K562 (cell line): ENCODE measurements around the gene TMED8. TPM values are rescaled to one million over a fixed set of nuclear protein-coding genes. Genes with fewer than 3 reads are reported as not detected.

Experiments used
- ATAC-seq: fragments of 200-7000 bp; cut with Tn5 transposase; 3 replicates; pipeline ENCODE4 v1.9.1; 2020; ENCODE audit warnings: moderate library complexity
- BruUV-seq: library from RNA; stranded (reverse); fragments of 400-500 nt; replicated peaks from 2 replicates; lab custom pipeline; 2021; lab: Mats Ljungman, UMichigan
- CTCF ChIA-PET: fragments of 300-600 bp; formaldehyde crosslinking; extraction: SDS; loops from one replicate; lab custom pipeline; 2021; ENCODE audit warnings: low intra/inter-chr PET ratio; lab: Yijun Ruan, JAX
- POLR2A ChIA-PET: fragments of 300-600, 350-650 bp; sonication (Branson Sonifier 250); formaldehyde crosslinking; extraction: SDS; loops from one replicate; lab custom pipeline; 2021; ENCODE audit warnings: antibody characterized with exemption, inconsistent platforms; lab: Yijun Ruan, JAX
- DNase-seq, 4 experiments: peaks; one replicate each; pipeline versions ENCODE4 v3.0.0 to v3.0.0-alpha.2; 2011 to 2018; ENCODE audit warnings: low spot score in 3 of 4, mixed read lengths in 3 of 4; ENCODE audit errors: extremely low read depth in 1 of 4
- FAIRE-seq: peaks from 2 replicates; lab custom pipeline; 2011; peaks lifted over from hg19 to GRCh38; lab: Jason Lieb, UNC
- H2AFZ ChIP-seq: 2 replicates; pipeline ENCODE4 v1.6.0; 2011; ENCODE audit warnings: low read depth, low read length, control low read depth, inconsistent platforms
- H3K27ac ChIP-seq: fragments of 200-600 bp; 3 replicates; pipeline ENCODE4 v1.8.0; 2011; ENCODE audit warnings: low read depth, mild to moderate bottlenecking, control low read depth, inconsistent platforms, low read length, moderate library complexity, mixed read lengths; ENCODE audit errors: extremely low read depth
- H3K27me3 ChIP-seq, 2 experiments: fragments of 300-600 bp in 1 of 2; 2 replicates in 1 of 2; 3 replicates in 1 of 2; pipeline versions ENCODE4 v1.6.0 to v1.8.0; 2011; ENCODE audit warnings: inconsistent platforms in 2 of 2, low read length in 2 of 2, mild to moderate bottlenecking in 1 of 2, mixed read lengths in 1 of 2, moderate library complexity in 1 of 2; ENCODE audit not compliant: control insufficient read depth in 2 of 2, insufficient read depth in 2 of 2
- H3K36me3 ChIP-seq: fragments of 300-600 bp; 3 replicates; pipeline ENCODE4 v1.8.0; 2011; ENCODE audit warnings: mild to moderate bottlenecking, low read length, inconsistent platforms; ENCODE audit not compliant: control insufficient read depth, insufficient read depth
- H3K4me1 ChIP-seq, 2 experiments: fragments of 200-600 bp in 1 of 2; replicated peaks in 1 of 2; 2 replicates in 1 of 2; 3 replicates in 1 of 2; pipeline versions ENCODE4 v1.5.1 to v1.8.0; 2011; ENCODE audit warnings: inconsistent platforms in 2 of 2, low read length in 2 of 2, mild to moderate bottlenecking in 1 of 2, mixed read lengths in 1 of 2, moderate library complexity in 1 of 2; ENCODE audit not compliant: control insufficient read depth in 2 of 2, insufficient read depth in 2 of 2
- H3K4me2 ChIP-seq: 2 replicates; pipeline ENCODE4 v1.6.1; 2011; ENCODE audit warnings: low read length, control low read depth, inconsistent platforms, mixed read lengths; ENCODE audit not compliant: insufficient read depth
- H3K4me3 ChIP-seq: fragments of 200-600 bp; sonication (generic), shearing (Covaris generic); 2 replicates; pipeline ENCODE4 v1.5.1; 2016; ENCODE audit warnings: control low read depth, inconsistent platforms
- H3K79me2 ChIP-seq: fragments of 200-600 bp; 3 replicates; pipeline ENCODE4 v1.8.0; 2011; ENCODE audit warnings: low read length, inconsistent platforms; ENCODE audit not compliant: control insufficient read depth, insufficient read depth
- H3K9ac ChIP-seq, 2 experiments: 2 replicates each; pipeline versions ENCODE4 v1.6.0 to v1.6.1; 2011; ENCODE audit warnings: low read depth in 2 of 2, low read length in 2 of 2, control low read depth in 1 of 2, inconsistent platforms in 1 of 2, mild to moderate bottlenecking in 1 of 2, mixed read lengths in 1 of 2; ENCODE audit not compliant: insufficient read depth in 1 of 2
- H3K9me1 ChIP-seq: one replicate; pipeline ENCODE4 v1.6.0; 2011; ENCODE audit warnings: inconsistent platforms, mild to moderate bottlenecking, low read length, moderate library complexity; ENCODE audit not compliant: control insufficient read depth, insufficient read depth
- H3K9me3 ChIP-seq: replicated peaks from 2 replicates; pipeline ENCODE4 v1.5.1; 2011; ENCODE audit warnings: low read depth, low read length, inconsistent platforms; ENCODE audit not compliant: control insufficient read depth, insufficient read depth
- H4K20me1 ChIP-seq: replicated peaks from 2 replicates; pipeline ENCODE4 v1.6.1; 2011; ENCODE audit warnings: low read length, inconsistent platforms, mixed read lengths; ENCODE audit not compliant: control insufficient read depth, insufficient read depth
- BHLHE40 ChIP-seq: IDR thresholded peaks from 2 replicates; pipeline ENCODE4 v1.6.1; 2011; ENCODE audit warnings: low read length, improper control_type of control experiment
- CEBPG ChIP-seq, 3 experiments: fragments of 200-800 bp in 1 of 3; sonication (Bioruptor generic) in 1 of 3; sonication (generic) in 1 of 3; formaldehyde crosslinking in 1 of 3; IDR thresholded peaks in 2 of 3; conservative IDR thresholded peaks in 1 of 3; 2 replicates each; pipeline versions ENCODE4 v1.6.1 to v1.8.0; 2016 to 2022; ENCODE audit warnings: missing compliant biosample characterization in 2 of 3, missing genetic modification characterization in 2 of 3, mild to moderate bottlenecking in 1 of 3, missing genetic modification reagents in 1 of 3
- DPF2 ChIP-seq: fragments of 450-650 bp; IDR thresholded peaks from 2 replicates; pipeline ENCODE4 v1.6.1; 2016
- GATAD2A ChIP-seq: fragments of 450-650 bp; IDR thresholded peaks from 2 replicates; pipeline ENCODE4 v1.6.1; 2017
- GTF2B ChIP-seq: IDR thresholded peaks from 2 replicates; pipeline ENCODE4 v1.6.1; 2011; ENCODE audit not compliant: insufficient read length; ENCODE audit errors: extremely low read depth
- JUND ChIP-seq, 2 experiments: IDR thresholded peaks; 2 replicates in 1 of 2; 3 replicates in 1 of 2; pipeline ENCODE4 v1.6.1; 2011; ENCODE audit warnings: borderline replicate concordance in 2 of 2, low read depth in 2 of 2, low read length in 2 of 2, improper control_type of control experiment in 1 of 2, missing biosample characterization in 1 of 2, missing genetic modification characterization in 1 of 2, missing genetic modification reagents in 1 of 2
- NCOR1 ChIP-seq: fragments of 450-650 bp; IDR thresholded peaks from 2 replicates; pipeline ENCODE4 v1.6.1; 2016; ENCODE audit warnings: mild to moderate bottlenecking, moderate library complexity
- PCBP2 ChIP-seq: fragments of 200-400 bp; formaldehyde crosslinking; IDR thresholded peaks from 2 replicates; pipeline ENCODE4 v1.6.1; 2018; ENCODE audit warnings: low read length, low read depth, mild to moderate bottlenecking, moderate library complexity; ENCODE audit not compliant: poor library complexity, severe bottlenecking
- SMARCA4 ChIP-seq: fragments of 450-650 bp; IDR thresholded peaks from 2 replicates; pipeline ENCODE4 v1.6.1; 2016
- SMARCE1 ChIP-seq: fragments of 450-650 bp; IDR thresholded peaks from 2 replicates; pipeline ENCODE4 v1.7.1; 2016; ENCODE audit warnings: mild to moderate bottlenecking
- SPI1 ChIP-seq: IDR thresholded peaks from 2 replicates; pipeline ENCODE4 v1.6.1; 2011; ENCODE audit warnings: low read depth, low read length, control low read depth, borderline replicate concordance
- SREBF2 ChIP-seq: sonication (generic); formaldehyde crosslinking; IDR thresholded peaks from 2 replicates; pipeline ENCODE4 v1.4.0; 2020; ENCODE audit warnings: mild to moderate bottlenecking, missing genetic modification reagents
- STAT5A ChIP-seq: IDR thresholded peaks from 2 replicates; pipeline ENCODE4 v1.6.1; 2012; ENCODE audit warnings: low read length, inconsistent platforms, borderline replicate concordance
- TAF7 ChIP-seq: fragments of 450-650 bp; IDR thresholded peaks from 2 replicates; pipeline ENCODE4 v1.6.1; 2016; ENCODE audit warnings: missing genetic modification characterization, missing compliant biosample characterization
- TCF3 ChIP-seq: sonication (generic); formaldehyde crosslinking; IDR thresholded peaks from 2 replicates; pipeline ENCODE4 v1.4.0; 2020; ENCODE audit warnings: mild to moderate bottlenecking, missing genetic modification reagents
- TEAD4 ChIP-seq, 2 experiments: sonication (generic) in 1 of 2; formaldehyde crosslinking in 1 of 2; IDR thresholded peaks; 2 replicates each; pipeline versions ENCODE4 v1.6.1 to v1.8.0; 2012 to 2022; ENCODE audit warnings: borderline replicate concordance in 1 of 2, inconsistent platforms in 1 of 2, low read length in 1 of 2, mild to moderate bottlenecking in 1 of 2, missing genetic modification reagents in 1 of 2
- ZC3H8 ChIP-seq: fragments of 450-650 bp; IDR thresholded peaks from 2 replicates; pipeline ENCODE4 v1.6.1; 2017
- ZNF766 ChIP-seq: fragments of 200-800 bp; sonication (Bioruptor generic); conservative IDR thresholded peaks from 2 replicates; pipeline ENCODE4 v1.6.1; 2016; ENCODE audit warnings: missing genetic modification characterization, missing compliant biosample characterization
- WGBS: fragments of 100-300 bp; shearing (Covaris generic); methylation state at CpG from one replicate; pipeline ENCODE4 v1.1.6; 2016; ENCODE audit warnings: low coverage, mixed read lengths; ENCODE audit not compliant: insufficient coverage; ENCODE audit errors: missing lambda C conversion rate; 5-methylcytosine and 5-hydroxymethylcytosine counted together
- in situ Hi-C: fragments of 300-500 bp; cut with MboI; formaldehyde crosslinking; loops from 4 replicates; pipeline ENCODE4 v1.15.0; 2018; ENCODE audit warnings: inconsistent platforms, mixed read lengths
- intact Hi-C: fragments of 100-400 bp; cut with micrococcal nuclease; formaldehyde crosslinking; loops from 2 replicates; pipeline ENCODE4 v1.14.2; 2022
- polyA plus RNA-seq, 8 experiments: library from polyadenylated mRNA; depleted of rRNA in 4 of 8; stranded (reverse) in 5 of 8; unstranded in 3 of 8; fragments of >200 nt; fragmentation: Nextera tagmentation in 2 of 8; fragmentation: Illumina TruSeq in 1 of 8; extraction: Ambion mirVana in 2 of 8; extraction: Trizol in 1 of 8; gene quantifications; 2 replicates each; pipeline versions ENCODE4 v1.2.1 to v1.2.3, GENCODE V29; 2011 to 2014; ENCODE audit warnings: inconsistent platforms in 1 of 8, missing spikeins in 1 of 8
- total RNA-seq, 7 experiments: library from RNA; depleted of rRNA in 6 of 7; stranded (reverse); fragments of >200 nt in 6 of 7; fragmentation: Illumina TruSeq in 2 of 7; extraction: Trizol in 2 of 7; gene quantifications; 2 replicates each; pipeline versions ENCODE4 v1.2.1 to v1.2.3, GENCODE V29; 2011 to 2021; ENCODE audit warnings: low replicate concordance in 1 of 7
- TF ChIP-seq, protein P1 (sequence below): fragments of 450-650 bp; formaldehyde crosslinking; IDR thresholded peaks from 2 replicates; pipeline ENCODE4 v1.4.0; 2020; ENCODE audit warnings: mild to moderate bottlenecking, mixed read lengths
- TF ChIP-seq, protein P2 (sequence below): sonication (generic); IDR thresholded peaks from 2 replicates; pipeline ENCODE4 v1.6.1; 2016

Gene TMED8
- total and polyA plus RNA-seq, 9 of the 15 experiments (the other 6 are each of a cell fraction or from before 2014, with no cell fraction given): 3.3 to 17.4 (median 12.0) TPM

- in situ Hi-C loops: no loop called here
- Histone ChIP-seq H3K9me3 (no peaks in the 10 kb centered on the region), H3K27me3 (no peaks in the 10 kb centered on the region), H3K9ac (peak overlapping the region in 1 of 2 experiments; percentile 63; a peak in 2 of 4 replicates), H3K4me3 (no peak overlapping the region), H3K4me1 (peaks cover 9 to 31% of the 10 kb centered on the region in 2 experiments), H4K20me1 (no peaks in the 10 kb centered on the region), H3K9me1 (no peaks in the 10 kb centered on the region), H3K4me2 (peak overlapping the region; percentile 48), H3K79me2 (no peaks in the 10 kb centered on the region), H2AFZ (0 out of 2 replicates have a peak overlapping the region, but pooled peaks have one; percentile 17), H3K36me3 (no peaks in the 10 kb centered on the region), H3K27ac (peak overlapping the region; percentile 52; the same call in 2 of the 3 replicates)
- DNase-seq: peak; percentile 22 to 34 (median 24)
- no TSS peak for BruUV-seq
- intact Hi-C loops: loop anchor here (5.0 kb wide), 2 partner anchors 50 to 85 kb away; partner anchors contain the start of genes AHSA1, GSTZ1, POMT2 and VIPAS39
- no peak for FAIRE-seq
- 0% methylated on average over 2 of the region's 2 CpGs for WGBS
- CTCF ChIA-PET: no interaction called here
- POLR2A ChIA-PET: interaction anchor here (0.6 to 0.9 kb wide), 2 partner anchors 35 to 143 kb away, joined by 3 read pairs; no protein-coding TSS in a partner anchor
- ATAC-seq: peak; percentile 48
- TF ChIP-seq PCBP2: no peak
- TF ChIP-seq, protein P1, sequence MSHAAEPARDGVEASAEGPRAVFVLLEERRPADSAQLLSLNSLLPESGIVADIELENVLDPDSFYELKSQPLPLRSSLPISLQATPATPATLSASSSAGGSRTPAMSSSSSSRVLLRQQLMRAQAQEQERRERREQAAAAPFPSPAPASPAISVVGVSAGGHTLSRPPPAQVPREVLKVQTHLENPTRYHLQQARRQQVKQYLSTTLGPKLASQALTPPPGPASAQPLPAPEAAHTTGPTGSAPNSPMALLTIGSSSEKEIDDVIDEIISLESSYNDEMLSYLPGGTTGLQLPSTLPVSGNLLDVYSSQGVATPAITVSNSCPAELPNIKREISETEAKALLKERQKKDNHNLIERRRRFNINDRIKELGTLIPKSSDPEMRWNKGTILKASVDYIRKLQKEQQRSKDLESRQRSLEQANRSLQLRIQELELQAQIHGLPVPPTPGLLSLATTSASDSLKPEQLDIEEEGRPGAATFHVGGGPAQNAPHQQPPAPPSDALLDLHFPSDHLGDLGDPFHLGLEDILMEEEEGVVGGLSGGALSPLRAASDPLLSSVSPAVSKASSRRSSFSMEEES (CRISPR knock-in tag): no peak
- 0 out of 2 replicates have a peak, but pooled peaks have one; percentile 12 for TF ChIP-seq JUND (IDR thresholded peaks at IDR 0.05; ENCODE audit: borderline replicate concordance, low read depth, low read length)
- no peak for TF ChIP-seq JUND (tag; IDR thresholded peaks at IDR 0.05; ENCODE audit: borderline replicate concordance, low read depth, low read length)
- no peak for TF ChIP-seq STAT5A
- TF ChIP-seq SREBF2 (CRISPR knock-in tag): no peak
- no peak for TF ChIP-seq GTF2B
- TF ChIP-seq ZNF766: peak; percentile 35; the same call in 1 of the 2 replicates
- peak; percentile 17; the same call in 1 of the 2 replicates for TF ChIP-seq SPI1
- TF ChIP-seq TAF7 (tag): no peak
- TF ChIP-seq ZC3H8: no peak
- TF ChIP-seq NCOR1: 0 out of 2 replicates have a peak, but pooled peaks have one; percentile 3
- peak; percentile 83 for TF ChIP-seq TEAD4 (IDR thresholded peaks at IDR 0.05; ENCODE audit: low read length)
- no peak for TF ChIP-seq TEAD4 (CRISPR knock-in tag; IDR thresholded peaks at IDR 0.05; ENCODE audit: borderline replicate concordance)
- no peak; the same call in 1 of the 2 replicates for TF ChIP-seq BHLHE40
- peak; percentile 73 for TF ChIP-seq TCF3 (CRISPR knock-in tag)
- no peak for TF ChIP-seq CEBPG (CRISPR knock-in tag; IDR thresholded peaks at IDR 0.05)
- TF ChIP-seq CEBPG (tag; conservative IDR thresholded peaks at IDR 0.05 in 1 of 2, IDR thresholded peaks at IDR 0.05 in 1 of 2): peak; percentile 41 to 43; a peak in 2 of 4 replicates
- peak; percentile 79 for TF ChIP-seq GATAD2A
- peak; percentile 52; the same call in 1 of the 2 replicates for TF ChIP-seq SMARCA4
- TF ChIP-seq, protein P2, sequence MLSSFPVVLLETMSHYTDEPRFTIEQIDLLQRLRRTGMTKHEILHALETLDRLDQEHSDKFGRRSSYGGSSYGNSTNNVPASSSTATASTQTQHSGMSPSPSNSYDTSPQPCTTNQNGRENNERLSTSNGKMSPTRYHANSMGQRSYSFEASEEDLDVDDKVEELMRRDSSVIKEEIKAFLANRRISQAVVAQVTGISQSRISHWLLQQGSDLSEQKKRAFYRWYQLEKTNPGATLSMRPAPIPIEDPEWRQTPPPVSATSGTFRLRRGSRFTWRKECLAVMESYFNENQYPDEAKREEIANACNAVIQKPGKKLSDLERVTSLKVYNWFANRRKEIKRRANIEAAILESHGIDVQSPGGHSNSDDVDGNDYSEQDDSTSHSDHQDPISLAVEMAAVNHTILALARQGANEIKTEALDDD: peak; percentile 93
- TF ChIP-seq SMARCE1: peak; percentile 47; the same call in 1 of the 2 replicates
- peak; percentile 46 for TF ChIP-seq DPF2
Observed at GRCh38 chr14:77407158-77407557, 30.3 kb upstream of the TMED8 start.
